Dermis lymphatic vessel endothelial cell (primary cell): ENCODE results near the gene NOTUM. TPM values are rescaled to one million over a fixed set of nuclear protein-coding genes. Genes with fewer than 3 reads are reported as not detected.

Experiments used
- total RNA-seq: library from RNA; depleted of rRNA; stranded (reverse); fragments of >200 nt; gene quantifications from 2 replicates; pipeline ENCODE4 v1.2.1, GENCODE V29; 2014

NOTUM gene
- under 0.01 TPM in 1 of 2 replicates, not detected in the other for total RNA-seq

DNA sequence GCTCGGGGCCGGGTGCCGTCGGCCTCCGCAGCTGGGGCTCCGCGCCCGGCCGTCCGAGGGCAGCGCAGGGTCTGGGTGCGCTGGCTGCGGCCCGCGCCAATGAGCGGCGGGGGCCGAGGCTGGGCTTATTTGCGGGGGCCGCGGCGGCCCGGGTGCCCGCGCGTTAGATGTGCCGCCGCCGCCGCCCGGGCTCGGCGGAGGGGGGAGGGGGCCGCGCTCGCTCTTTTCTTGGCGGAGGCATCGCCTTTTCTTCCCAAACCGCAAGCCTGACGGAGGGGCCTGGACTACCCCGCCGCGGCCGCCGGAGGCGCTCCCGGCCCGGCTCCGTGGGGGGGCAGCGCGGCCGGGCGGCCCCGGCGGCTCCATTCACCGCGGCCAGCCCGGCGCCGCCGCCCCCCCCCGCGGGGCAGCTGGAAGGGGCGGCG lies at the start of gene NOTUM:
TSS of gene NOTUM (minus strand) at position 101 of the 425 bp plus-strand sequence. CDS start 278 bp downstream, outside the sequence.

DNA sequence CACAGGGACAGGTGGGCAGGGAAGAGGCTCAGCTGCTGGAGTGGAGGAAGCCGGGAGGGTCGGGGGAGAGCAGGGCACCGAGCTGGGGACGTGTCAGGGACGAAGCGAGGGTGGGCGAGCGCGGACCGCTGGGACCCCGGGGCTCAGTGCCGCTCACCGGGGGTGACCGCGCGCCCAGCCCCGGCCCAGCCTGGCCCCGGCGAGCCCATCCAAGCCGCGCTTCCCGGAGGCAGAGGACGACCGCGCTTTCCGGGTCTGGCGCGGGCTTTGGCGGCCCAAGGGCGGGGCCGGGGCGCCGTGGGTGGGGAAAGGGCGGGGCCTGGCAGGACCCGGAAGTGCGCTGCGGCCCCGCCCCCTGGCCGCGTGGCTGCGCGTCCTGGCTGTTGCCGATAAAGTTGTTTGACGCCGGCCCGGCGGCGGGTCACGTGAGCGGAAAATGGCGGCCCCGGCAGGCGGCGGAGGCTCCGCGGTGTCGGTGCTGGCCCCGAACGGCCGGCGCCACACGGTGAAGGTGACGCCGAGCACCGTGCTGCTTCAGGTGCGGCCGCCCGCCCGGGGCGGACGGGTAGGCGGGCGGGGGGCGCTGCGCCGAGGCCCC lies 16.3 kb upstream of the NOTUM start, which contains the start of gene ASPSCR1:
TSS of gene ASPSCR1 (plus strand) at position 419 of the 598 bp plus-strand sequence. CDS start at position 437, 18 bp downstream.

DNA sequence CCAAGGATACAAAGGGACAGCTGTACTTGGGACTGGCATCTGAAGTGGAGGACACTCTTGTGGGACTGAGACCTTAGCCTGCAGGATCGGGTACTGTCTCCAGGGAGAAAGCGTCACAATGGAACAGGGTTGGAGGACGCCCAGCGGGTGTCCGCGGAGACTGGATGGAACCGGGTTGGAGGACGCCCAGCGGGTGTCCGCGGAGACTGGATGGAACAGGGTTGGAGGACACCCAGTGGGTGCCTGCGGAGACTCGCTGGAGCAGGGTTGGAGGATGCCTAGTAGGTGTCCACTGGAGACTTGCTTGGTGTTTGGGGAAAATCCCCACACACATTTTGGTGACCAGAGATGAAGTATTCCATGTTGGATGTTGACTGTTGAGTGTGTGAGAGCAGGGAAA lies 13.8 kb downstream of the NOTUM start, which contains the start of gene MYADML2:
TSS of gene MYADML2 (minus strand) at position 45 of the 400 bp plus-strand sequence. CDS start 5,492 bp downstream, outside the sequence.

DNA sequence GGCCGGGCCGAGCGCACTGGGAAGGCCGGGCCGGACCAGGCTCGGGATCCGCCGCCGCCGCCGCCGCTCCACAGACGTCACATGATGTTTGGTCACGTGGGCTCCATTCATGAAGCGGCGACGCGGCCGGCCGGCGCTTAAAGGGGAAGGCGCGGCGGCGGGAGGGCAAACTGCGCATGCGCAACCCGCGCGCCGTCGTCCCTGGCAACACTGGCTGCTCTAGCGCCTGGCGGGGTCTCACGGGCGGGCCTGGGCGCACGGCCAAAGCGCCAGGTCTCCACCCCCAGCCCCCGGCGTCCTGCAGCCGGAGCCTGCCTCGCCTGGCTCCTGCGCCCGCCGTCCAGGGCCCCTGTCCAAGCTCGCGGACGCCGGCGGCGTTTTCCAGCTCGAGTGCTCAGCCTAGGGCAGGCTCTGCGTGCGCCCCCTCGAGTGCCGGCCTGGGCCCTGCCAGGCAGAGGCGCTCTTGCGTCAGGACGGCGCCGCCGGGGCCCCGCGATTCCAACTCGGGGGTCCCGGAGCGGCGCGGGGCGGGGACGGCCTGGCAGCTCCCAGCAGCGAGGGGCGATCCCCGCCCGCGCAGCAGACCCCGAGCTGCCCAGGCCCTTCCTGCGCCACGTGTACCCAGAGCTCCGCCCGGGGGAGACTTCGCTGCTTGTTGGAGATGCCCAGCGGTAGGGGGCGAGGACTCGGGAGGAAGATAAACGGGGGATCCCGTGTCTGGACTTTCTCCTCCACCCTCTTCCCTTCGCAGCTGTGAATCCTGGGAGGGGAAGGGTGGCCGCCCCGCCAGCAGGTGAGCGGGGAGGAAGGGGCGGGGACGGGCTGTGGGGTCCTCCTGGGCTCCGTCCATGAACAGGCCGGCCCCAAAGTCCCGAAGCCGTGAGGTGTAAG lies 33.1 kb downstream of the NOTUM start, which contains the start of gene MAFG:
TSS of gene MAFG (minus strand) at position 83 of the 891 bp plus-strand sequence. CDS start 4,550 bp downstream, outside the sequence.

DNA sequence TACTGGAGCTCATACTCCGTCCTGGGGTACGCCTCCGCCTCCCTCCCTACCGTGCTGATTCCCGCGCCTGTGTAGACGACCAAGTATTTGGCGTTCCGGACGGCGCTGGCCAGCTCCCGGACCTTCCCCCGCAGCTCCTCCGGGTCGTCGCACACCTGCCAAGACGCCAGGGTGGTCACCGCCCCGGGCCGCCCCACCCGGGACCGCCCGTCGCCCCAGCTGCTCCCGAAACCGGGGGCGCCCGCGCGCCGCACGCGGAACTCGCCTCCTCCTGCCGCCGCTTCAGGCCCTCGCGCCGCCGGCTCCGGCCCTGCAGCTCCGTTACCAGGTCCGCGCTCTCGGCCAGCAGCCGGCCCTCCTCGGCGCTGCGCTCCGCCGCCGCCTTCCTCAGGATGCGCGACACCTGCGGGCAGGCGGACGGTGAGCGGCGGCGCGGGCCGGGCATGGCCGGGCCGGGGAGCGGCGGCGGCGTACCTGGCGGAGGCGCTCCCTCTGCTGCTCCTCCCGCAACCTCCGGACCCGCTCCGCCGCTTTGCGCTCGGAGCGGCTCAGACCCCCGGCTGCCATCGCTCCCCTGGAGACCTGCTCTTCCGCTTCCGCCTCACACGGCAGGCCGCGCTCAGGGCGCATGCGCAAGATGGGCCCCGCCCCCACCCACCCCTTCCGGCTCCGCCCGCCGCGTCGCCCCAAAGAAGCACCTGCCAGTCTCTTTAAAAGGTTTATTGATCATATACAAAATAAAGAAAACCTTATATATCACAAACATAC lies 43.2 kb downstream of the NOTUM start, which contains the start of gene SIRT7:
TSS of gene SIRT7 (minus strand) at position 612 of the 768 bp plus-strand sequence. CDS start at position 567, 45 bp downstream.

DNA sequence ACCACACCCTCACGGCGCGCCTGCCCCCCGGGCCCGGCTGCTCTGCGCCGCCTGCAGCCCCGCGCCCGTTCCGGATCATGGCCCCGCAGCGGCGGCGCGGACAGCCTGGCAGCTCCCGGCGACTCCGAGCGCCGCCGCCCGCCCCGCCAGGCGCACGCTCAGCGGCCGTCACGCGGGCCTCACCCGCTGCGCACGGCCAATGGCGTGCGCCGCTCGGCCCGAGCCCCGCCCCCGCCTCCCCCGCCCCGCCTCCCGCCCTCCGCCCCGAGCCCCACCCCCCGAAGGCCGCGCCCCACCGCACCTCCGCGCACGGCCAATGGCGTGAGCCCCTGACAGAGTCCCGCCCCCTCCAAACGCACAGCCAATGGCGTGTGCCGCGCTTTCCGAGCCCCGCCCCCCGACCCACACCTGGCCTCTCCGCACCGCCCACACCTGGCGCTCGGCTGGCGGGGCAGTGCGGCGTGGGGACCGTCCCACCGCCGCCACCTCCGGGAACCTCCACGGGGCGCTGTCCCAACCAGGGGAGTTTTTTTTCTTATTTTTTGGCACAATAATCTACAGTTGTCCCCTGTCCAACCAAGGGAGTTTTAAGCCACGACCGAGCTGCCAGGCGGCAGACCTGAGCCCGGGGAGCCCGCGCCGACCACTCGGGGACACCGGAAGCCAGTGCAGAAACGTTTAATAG lies 49.6 kb downstream of the NOTUM start, which contains the start of gene PCYT2:
TSS of gene PCYT2 (minus strand) at position 123 of the 685 bp plus-strand sequence. CDS start at position 79, 44 bp downstream.

Other genes starting within 250 kb of the NOTUM start
- 6.6 and 7.7 TPM in 2 replicates for gene SLC25A10, start 248.9 kb downstream of the NOTUM start, total RNA-seq
- not detected in 2 replicates for gene GCGR, start 157.0 kb downstream of the NOTUM start, total RNA-seq
- 112 and 134 TPM in 2 replicates for gene MCRIP1, start 127.9 kb downstream of the NOTUM start, total RNA-seq
- gene PPP1R27, start 126.1 kb downstream of the NOTUM start, total RNA-seq: not detected in 2 replicates
- 517 and 746 TPM in 2 replicates for gene P4HB, start 100.7 kb downstream of the NOTUM start, total RNA-seq
- 99.4 and 99.5 TPM in 2 replicates for gene ARHGDIA, start 89.8 kb downstream of the NOTUM start, total RNA-seq
- 126 and 127 TPM in 2 replicates for gene ALYREF, start 69.6 kb downstream of the NOTUM start, total RNA-seq
- 87.0 and 103 TPM in 2 replicates for gene ANAPC11, start 69.5 kb downstream of the NOTUM start, total RNA-seq
- 0.09 and 0.11 TPM in 2 replicates for gene NPB, start 58.9 kb downstream of the NOTUM start, total RNA-seq
- 18.2 and 25.2 TPM in 2 replicates for gene PCYT2, start 49.8 kb downstream of the NOTUM start, total RNA-seq
- 10.4 and 11.8 TPM in 2 replicates for gene SIRT7, start 43.0 kb downstream of the NOTUM start, total RNA-seq
- 13.7 TPM in 2 replicates for gene MAFG, start 33.5 kb downstream of the NOTUM start, total RNA-seq
- 33.8 and 39.7 TPM in 2 replicates for gene PYCR1, start 23.9 kb downstream of the NOTUM start, total RNA-seq
- gene MYADML2, start 14.0 kb downstream of the NOTUM start, total RNA-seq: not detected in 2 replicates
- 19.6 and 29.0 TPM in 2 replicates for gene ASPSCR1, start 16.4 kb upstream of the NOTUM start, total RNA-seq
- 26.2 and 28.1 TPM in 2 replicates for gene CENPX, start 61.7 kb upstream of the NOTUM start, total RNA-seq
- 8.2 and 9.2 TPM in 2 replicates for gene LRRC45, start 62.1 kb upstream of the NOTUM start, total RNA-seq
- 10.7 TPM in 2 replicates for gene RAC3, start 70.5 kb upstream of the NOTUM start, total RNA-seq
- gene DCXR, start 76.5 kb upstream of the NOTUM start, total RNA-seq: 26.8 and 33.8 TPM in 2 replicates
- gene RFNG, start 90.6 kb upstream of the NOTUM start, total RNA-seq: 19.3 and 19.6 TPM in 2 replicates
- gene GPS1, start 90.7 kb upstream of the NOTUM start, total RNA-seq: 66.4 and 72.4 TPM in 2 replicates
- gene DUS1L, start 104.6 kb upstream of the NOTUM start, total RNA-seq: 30.2 and 35.2 TPM in 2 replicates
- gene FASN, start 137.0 kb upstream of the NOTUM start, total RNA-seq: 18.1 and 22.5 TPM in 2 replicates